GM23338 (cell line): ENCODE data around the gene FUZ. TPM values are rescaled to one million over a fixed set of nuclear protein-coding genes. Genes with fewer than 3 reads are reported as not detected.

Experiments used
- ATAC-seq: fragments of 200-7000 bp; cut with Tn5 transposase; 3 replicates; pipeline ENCODE4 v1.9.1; 2020
- DNase-seq: peaks from one replicate; pipeline ENCODE4 v3.0.0-alpha.2; 2015; ENCODE audit warnings: low spot score
- H2AFZ ChIP-seq: fragments of 200-600 bp; sonication (generic); 2 replicates; pipeline ENCODE4 v1.8.0; 2016; ENCODE audit warnings: antibody characterized with exemption, mild to moderate bottlenecking, moderate library complexity
- H3F3A ChIP-seq: fragments of 200-600 bp; sonication (generic); replicated peaks from 2 replicates; pipeline ENCODE4 v1.8.0; 2017; ENCODE audit warnings: antibody characterized with exemption, mixed run types, low read depth
- H3K27ac ChIP-seq: fragments of 200-600 bp; sonication (generic); 2 replicates; pipeline ENCODE4 v1.6.1; 2016; ENCODE audit warnings: low read depth
- H3K27me3 ChIP-seq: fragments of 200-600 bp; sonication (generic); 2 replicates; pipeline ENCODE4 v1.8.0; 2016; ENCODE audit warnings: mild to moderate bottlenecking, mixed run types, moderate library complexity; ENCODE audit not compliant: insufficient read depth
- H3K36me3 ChIP-seq: fragments of 200-600 bp; sonication (generic); 2 replicates; pipeline ENCODE4 v1.8.0; 2016; ENCODE audit warnings: mild to moderate bottlenecking; ENCODE audit not compliant: insufficient read depth
- H3K4me1 ChIP-seq: fragments of 200-600 bp; sonication (generic); 2 replicates; pipeline ENCODE4 v1.8.0; 2016; ENCODE audit warnings: mild to moderate bottlenecking, moderate library complexity; ENCODE audit not compliant: insufficient read depth
- H3K4me2 ChIP-seq: fragments of 200-600 bp; sonication (generic); 2 replicates; pipeline ENCODE4 v1.7.1; 2017; ENCODE audit warnings: mixed run types
- H3K4me3 ChIP-seq: fragments of 200-600 bp; sonication (generic); 2 replicates; pipeline ENCODE4 v1.6.1; 2016; ENCODE audit warnings: mixed run types
- H3K79me2 ChIP-seq: fragments of 200-600 bp; sonication (generic); replicated peaks from 2 replicates; pipeline ENCODE4 v1.8.0; 2017; ENCODE audit warnings: mild to moderate bottlenecking; ENCODE audit not compliant: insufficient read depth
- H3K9me2 ChIP-seq: fragments of 200-600 bp; sonication (generic); 2 replicates; pipeline ENCODE4 v1.8.0; 2017; ENCODE audit not compliant: insufficient read depth
- H4K20me1 ChIP-seq: fragments of 200-600 bp; sonication (generic); replicated peaks from 2 replicates; pipeline ENCODE4 v1.8.0; 2017; ENCODE audit warnings: mild to moderate bottlenecking; ENCODE audit not compliant: insufficient read depth
- H3K27ac Mint-ChIP-seq: 2 replicates; pipeline ENCODE4 v1.8.0; 2020; ENCODE audit warnings: inconsistent platforms, mild to moderate bottlenecking, moderate library complexity, mixed read lengths
- H3K27me3 Mint-ChIP-seq: 3 replicates; pipeline ENCODE4 v1.8.0; 2022; ENCODE audit warnings: low read depth, mild to moderate bottlenecking, moderate library complexity, mixed read lengths, inconsistent platforms; ENCODE audit not compliant: insufficient read depth, poor library complexity
- H3K36me3 Mint-ChIP-seq: 3 replicates; pipeline ENCODE4 v1.8.0; 2021; ENCODE audit warnings: low read depth, mild to moderate bottlenecking, inconsistent platforms, moderate library complexity, mixed read lengths
- H3K4me1 Mint-ChIP-seq: 3 replicates; pipeline ENCODE4 v1.8.0; 2020; ENCODE audit warnings: mild to moderate bottlenecking, inconsistent platforms, mixed read lengths
- H3K4me3 Mint-ChIP-seq: 3 replicates; pipeline ENCODE4 v1.8.0; 2021; ENCODE audit warnings: moderate library complexity, mild to moderate bottlenecking, inconsistent platforms, mixed read lengths
- H3K9me3 Mint-ChIP-seq: 3 replicates; pipeline ENCODE4 v1.8.0; 2020; ENCODE audit warnings: moderate library complexity, mild to moderate bottlenecking, inconsistent platforms, mixed read lengths
- ETS1 ChIP-seq: IDR thresholded peaks from 2 replicates; pipeline ENCODE4 v1.6.1; 2016; ENCODE audit warnings: antibody characterized with exemption
- POLR2AphosphoS5 ChIP-seq: IDR thresholded peaks from 2 replicates; pipeline ENCODE4 v1.6.1; 2016; ENCODE audit warnings: antibody characterized with exemption, low read depth
- ZNF114 ChIP-seq: fragments of 250-450 bp; sonication (Bioruptor Pico); IDR thresholded peaks from 2 replicates; pipeline ENCODE4 v1.5.0; 2020; ENCODE audit warnings: mild to moderate bottlenecking, moderate library complexity
- ZNF462 ChIP-seq: fragments of 250-450 bp; sonication (Bioruptor Pico); IDR thresholded peaks from 2 replicates; pipeline ENCODE4 v1.5.0; 2020; ENCODE audit warnings: mild to moderate bottlenecking, moderate library complexity
- polyA plus RNA-seq: library from polyadenylated mRNA; unstranded; fragments of >200 nt; fragmentation: Nextera tagmentation; extraction: Ambion mirVana; gene quantifications from 2 replicates; pipeline ENCODE4 v1.2.1, GENCODE V29; 2016
- total RNA-seq: library from RNA; depleted of rRNA; stranded (reverse); fragments of >200 nt; shearing (Covaris generic); gene quantifications from 2 replicates; pipeline ENCODE4 v1.2.3, GENCODE V29; 2014

Gene FUZ
- total and polyA plus RNA-seq, 2 experiments from 2014 or later = 24.3 to 34.8 TPM

DNA sequence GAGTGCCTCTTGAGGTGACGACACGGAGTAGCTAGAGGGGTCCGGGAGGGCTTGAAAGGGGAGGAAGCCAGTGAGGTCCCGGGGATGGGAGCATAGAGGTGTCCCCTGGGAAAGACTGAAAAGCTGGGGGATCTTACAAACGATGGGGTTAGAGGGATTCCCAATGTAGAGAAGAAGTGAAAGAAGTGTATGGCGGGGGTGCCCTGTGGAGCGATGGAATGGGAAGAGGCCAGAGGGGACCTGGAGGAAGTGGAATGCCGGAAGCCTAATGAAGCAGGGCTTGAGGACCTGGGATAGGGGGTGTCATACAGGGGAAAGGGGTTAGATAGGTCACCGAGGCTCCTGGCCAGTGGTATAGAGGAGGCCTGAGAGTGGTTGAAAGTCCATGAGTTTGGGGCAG, 45.7 kb downstream of the FUZ start:
- peak overlapping the region; percentile 74; the same call in 1 of the 2 replicates for H3K27ac ChIP-seq
- DNase-seq (peak; percentile 46), ATAC-seq (no peak)
- no peaks in the 10 kb centered on the region for H3K27me3 ChIP-seq
- H3K9me2 ChIP-seq = no peaks in the 10 kb centered on the region
- peak overlapping the region; percentile 95 for H3K4me3 ChIP-seq
- H3K36me3 ChIP-seq = no peaks in the 10 kb centered on the region
- H3K4me1 Mint-ChIP-seq = peaks cover 26% of the 10 kb centered on the region
- peaks cover 3% of the 10 kb centered on the region; the same call in 1 of the 3 replicates for H3K9me3 Mint-ChIP-seq
- H3K4me1 ChIP-seq = no peaks in the 10 kb centered on the region
- TF ChIP-seq ETS1 = no peak
- H3K36me3 Mint-ChIP-seq = peaks cover 3% of the 10 kb centered on the region; the same call in 2 of the 3 replicates
- H3F3A ChIP-seq = peaks cover 6% of the 10 kb centered on the region; the same call in 1 of the 2 replicates
- peak overlapping the region; percentile 96 for H3K4me2 ChIP-seq
- peaks cover 41% of the 10 kb centered on the region for H3K79me2 ChIP-seq
- H3K27me3 Mint-ChIP-seq = peaks cover 17% of the 10 kb centered on the region
- peak overlapping the region; percentile 74; the same call in 1 of the 2 replicates for H2AFZ ChIP-seq
- no peaks in the 10 kb centered on the region; the same call in 1 of the 2 replicates for H4K20me1 ChIP-seq
- peak overlapping the region; percentile 61 for H3K27ac Mint-ChIP-seq
- peak overlapping the region; percentile 94 for H3K4me3 Mint-ChIP-seq

DNA sequence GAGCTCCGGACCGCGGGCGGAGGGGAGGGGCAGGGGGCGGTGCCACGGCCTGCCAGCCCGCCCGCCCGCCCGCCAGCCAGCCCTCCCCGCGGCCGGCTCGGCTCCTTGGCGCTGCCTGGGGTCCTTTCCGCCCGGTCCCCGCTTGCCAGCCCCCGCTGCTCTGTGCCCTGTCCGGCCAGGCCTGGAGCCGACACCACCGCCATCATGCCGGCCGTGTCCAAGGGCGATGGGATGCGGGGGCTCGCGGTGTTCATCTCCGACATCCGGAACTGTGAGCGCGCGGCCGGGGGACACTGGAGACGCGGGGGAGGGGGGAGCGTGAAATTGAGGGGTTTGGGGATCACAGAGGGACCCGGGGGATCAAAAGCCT, 46.2 kb downstream of the FUZ start, which contains the start of gene AP2A1:
Gene AP2A1 (plus strand): TSS at position 72 of the 370 bp plus-strand sequence. CDS start 133 bp downstream, at position 205.
- H3K4me1 Mint-ChIP-seq = peaks cover 26% of the 10 kb centered on the region
- Histone ChIP-seq H3K4me1 (no peaks in the 10 kb centered on the region), H3K9me2 (no peaks in the 10 kb centered on the region), H3K27ac (peak within 1 kb of the TSS; percentile 100), H3K36me3 (no peaks in the 10 kb centered on the region), H3K4me3 (peak within 1 kb of the TSS; percentile 95), H3F3A (peaks cover 6% of the 10 kb centered on the region; the same call in 1 of the 2 replicates), H4K20me1 (no peaks in the 10 kb centered on the region; the same call in 1 of the 2 replicates), H3K79me2 (peaks cover 41% of the 10 kb centered on the region), H2AFZ (peak within 1 kb of the TSS; percentile 74; the same call in 1 of the 2 replicates), H3K27me3 (no peaks in the 10 kb centered on the region), H3K4me2 (peak within 1 kb of the TSS; percentile 96)
- H3K27me3 Mint-ChIP-seq = peaks cover 15% of the 10 kb centered on the region
- TF ChIP-seq ZNF114 (CRISPR knock-in tag) (no peak), POLR2AphosphoS5 (peak; percentile 64), ZNF462 (no peak)
- H3K27ac Mint-ChIP-seq = peak within 1 kb of the TSS; percentile 99
- peak within 1 kb of the TSS; percentile 94 for H3K4me3 Mint-ChIP-seq
- H3K9me3 Mint-ChIP-seq = peaks cover 3% of the 10 kb centered on the region; the same call in 1 of the 3 replicates
- peaks cover 3% of the 10 kb centered on the region; the same call in 2 of the 3 replicates for H3K36me3 Mint-ChIP-seq
- DNase-seq (no peak), ATAC-seq (no peak)
